Activated CD8-positive, alpha-beta memory T cell treated with anti-CD3 and anti-CD28 coated beads for 48 hours (primary cell): ENCODE data around the gene CLASP2.
"Not testable (repeated sequence)": the region's sequence is repeated elsewhere in the genome, so short reads cannot be mapped to it uniquely, and the experiment has no call there.

Experiments used
- DNase-seq, 3 experiments: peaks; one replicate each; pipeline ENCODE4 v3.0.0-alpha.2; 2020; ENCODE audit warnings: low read depth in 2 of 3, low spot score in 2 of 3

The CLASP2 gene

DNA sequence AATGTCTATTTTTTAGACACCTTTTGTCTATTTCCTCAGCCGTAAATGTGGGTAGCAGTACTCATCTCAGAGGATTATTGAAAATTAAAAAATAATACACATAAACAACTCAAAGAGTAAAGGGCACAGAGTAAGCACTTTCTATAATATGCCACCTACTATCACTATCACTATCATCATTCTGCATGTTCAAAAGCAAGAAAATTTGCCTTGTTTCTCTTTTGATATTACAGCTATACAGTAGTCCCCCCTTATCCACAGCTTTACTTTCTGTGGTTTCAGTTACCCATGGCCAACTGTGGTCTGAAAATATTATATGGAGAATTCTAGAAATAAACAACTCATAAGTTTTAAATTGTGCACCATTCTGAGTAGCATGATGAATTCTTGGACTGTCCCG lies 27.7 kb downstream of the CLASP2 start:
- DNase-seq = no peak

- DNase-seq = no peak
Measured at GRCh38 chr3:33687406-33688010, 30.5 kb downstream of the CLASP2 start.

DNA sequence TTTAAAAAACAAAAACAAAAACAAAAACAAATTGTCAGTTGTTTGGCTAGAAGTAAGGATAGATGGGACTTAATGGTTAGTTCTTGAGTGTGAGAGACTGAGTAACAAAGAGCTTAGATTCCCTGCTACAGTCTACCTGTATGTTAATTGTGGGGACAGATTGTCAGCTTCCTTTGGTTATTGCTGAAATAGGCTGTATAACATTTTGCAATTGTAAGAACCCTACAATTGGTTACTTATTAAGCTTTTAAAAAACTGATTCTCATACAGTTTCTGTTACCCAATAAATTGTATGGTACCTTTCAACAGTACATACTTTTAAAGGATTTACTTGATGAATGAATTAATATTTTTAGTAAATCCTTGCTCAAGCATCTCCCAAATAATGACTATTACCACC lies 35.3 kb downstream of the CLASP2 start:
- DNase-seq = no peak

GRCh38 chr3:33681667-33682066 lies 36.4 kb downstream of the CLASP2 start:
- no peak for DNase-seq

- DNase-seq = no peak
Measured at GRCh38 chr3:33678073-33678472, 40.0 kb downstream of the CLASP2 start.

GRCh38 chr3:33673436-33673835 lies 44.6 kb downstream of the CLASP2 start:
- not testable (repeated sequence) for DNase-seq

DNA sequence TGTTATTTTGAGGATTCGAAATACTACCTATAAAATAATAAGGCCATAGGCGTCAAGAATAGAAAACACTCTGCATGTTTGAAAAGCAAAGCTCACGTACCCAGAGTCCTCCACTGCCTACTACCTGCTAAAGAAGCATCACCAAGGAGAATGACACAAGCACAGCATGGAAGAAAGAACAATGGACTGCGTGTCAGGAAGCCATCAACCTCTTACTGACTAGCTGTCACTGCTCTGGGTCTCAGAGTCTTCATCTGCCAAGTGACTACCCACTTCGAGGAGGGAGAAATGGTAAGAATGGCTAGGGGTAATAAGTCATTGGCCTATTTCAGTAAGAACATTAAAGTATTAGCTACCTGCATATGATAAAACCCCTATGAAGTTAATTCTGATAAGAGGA lies 49.4 kb downstream of the CLASP2 start:
- DNase-seq = no peak

GRCh38 chr3:33665294-33665693 lies 52.8 kb downstream of the CLASP2 start:
- no peak for DNase-seq

DNA sequence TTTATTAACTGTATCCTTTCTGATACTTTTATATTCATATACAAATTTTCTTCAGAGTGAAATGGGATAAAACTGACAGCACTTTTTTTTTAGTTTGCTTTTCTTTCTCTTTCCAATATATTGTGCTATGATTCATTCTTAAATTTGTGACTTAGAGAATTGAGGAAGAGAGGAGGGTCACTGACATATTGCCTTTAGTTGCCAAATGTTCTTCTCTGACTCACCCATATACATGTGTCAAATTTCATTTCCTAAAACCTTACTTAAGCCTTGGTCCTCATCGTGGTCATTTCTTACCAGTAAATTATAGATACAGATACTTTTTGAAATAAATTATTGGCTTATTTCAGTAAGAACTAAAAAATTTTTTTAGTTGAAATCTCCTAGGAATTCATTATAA lies 53.9 kb downstream of the CLASP2 start:
- DNase-seq = no peak

DNA sequence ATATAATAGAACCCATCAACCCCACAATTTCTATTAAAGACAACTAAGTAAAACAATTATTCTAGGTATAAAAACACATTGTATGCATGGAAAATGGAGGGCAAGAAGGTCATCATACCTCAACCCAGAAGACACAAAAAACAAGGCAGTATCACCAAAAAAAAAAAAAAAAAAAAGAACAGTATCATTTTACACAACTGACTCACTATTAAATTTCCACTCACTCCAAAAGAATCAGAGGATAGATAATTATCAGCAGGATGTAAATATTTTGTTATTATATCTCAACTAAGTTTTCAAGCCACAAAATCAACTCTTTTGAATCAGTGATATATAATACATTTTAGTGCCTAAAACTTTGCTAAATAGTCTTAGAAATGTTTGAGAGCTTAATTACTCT lies 55.0 kb downstream of the CLASP2 start:
- DNase-seq = no peak

DNA sequence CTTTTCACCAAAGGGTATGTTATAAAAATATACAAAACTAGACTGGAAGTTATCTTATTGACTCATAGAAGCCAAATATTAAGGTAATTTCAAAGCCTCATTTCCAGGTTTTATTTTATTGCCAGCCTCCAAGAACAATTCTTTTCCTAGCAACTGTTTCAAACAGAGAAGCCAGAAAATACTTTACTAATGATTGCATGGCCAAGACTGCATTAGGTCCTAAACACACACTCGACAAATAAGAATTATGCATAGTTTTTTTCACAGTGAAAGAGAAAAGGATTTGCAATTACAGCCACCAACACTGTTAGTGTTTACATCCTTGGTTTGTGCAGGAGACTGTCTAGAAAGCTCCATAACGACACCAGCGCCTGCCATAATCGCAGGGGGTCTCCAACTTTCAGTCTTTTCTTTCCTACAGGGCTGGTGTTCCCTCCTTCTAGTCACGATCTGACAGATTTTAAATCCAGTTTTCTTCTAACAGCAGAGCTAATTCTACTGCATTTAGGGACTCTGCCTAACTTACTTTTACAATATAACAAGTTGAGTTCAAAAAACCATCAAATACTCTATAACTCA lies 58.1 kb downstream of the CLASP2 start:
- no peak for DNase-seq

GRCh38 chr3:33658991-33659848 lies 58.8 kb downstream of the CLASP2 start:
- no peak for DNase-seq

GRCh38 chr3:33658621-33658990 lies 59.4 kb downstream of the CLASP2 start:
- DNase-seq = no peak

- DNase-seq = no peak
Measured at GRCh38 chr3:33658039-33658438, 60.0 kb downstream of the CLASP2 start.

DNA sequence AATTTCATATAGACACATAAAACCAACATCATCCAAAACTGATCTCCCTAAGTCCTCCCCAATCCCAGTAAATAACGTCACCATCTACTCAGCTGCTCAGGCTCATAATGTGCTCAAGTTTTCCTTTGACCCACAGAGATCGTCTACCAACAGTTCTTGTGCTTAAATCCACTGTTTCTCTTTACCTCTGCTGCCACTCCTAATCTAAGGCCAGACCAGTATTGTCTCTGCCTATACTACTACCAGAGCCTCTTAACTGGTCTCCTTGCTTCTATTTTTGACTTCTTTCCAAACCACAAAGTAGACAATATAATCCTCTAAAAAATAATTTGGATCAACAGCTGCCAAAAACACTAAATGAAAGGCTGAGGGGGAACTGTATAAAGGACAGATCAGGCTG lies 65.3 kb downstream of the CLASP2 start:
- no peak for DNase-seq

DNA sequence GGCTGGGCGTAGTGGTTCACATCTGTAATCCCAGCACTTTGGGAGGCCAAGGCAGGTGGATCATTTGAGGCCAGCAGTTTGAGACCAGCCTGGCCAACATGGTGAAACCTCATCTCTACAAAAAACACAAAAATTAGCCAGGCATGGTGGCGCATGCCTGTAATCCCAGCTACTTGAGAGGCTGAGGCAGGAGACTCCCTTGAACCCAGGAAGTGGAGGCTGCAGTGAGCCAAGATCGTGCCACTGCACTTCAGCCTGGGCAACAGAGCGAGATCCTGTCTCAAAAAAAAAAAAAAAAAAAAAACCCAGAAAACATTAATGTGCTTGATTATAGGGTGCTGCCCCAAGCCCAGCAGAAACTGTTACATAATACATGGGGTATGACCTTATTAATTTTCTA lies 67.0 kb downstream of the CLASP2 start:
- not testable (repeated sequence) for DNase-seq

GRCh38 chr3:33650495-33650894 lies 67.6 kb downstream of the CLASP2 start:
- DNase-seq = no peak

DNA sequence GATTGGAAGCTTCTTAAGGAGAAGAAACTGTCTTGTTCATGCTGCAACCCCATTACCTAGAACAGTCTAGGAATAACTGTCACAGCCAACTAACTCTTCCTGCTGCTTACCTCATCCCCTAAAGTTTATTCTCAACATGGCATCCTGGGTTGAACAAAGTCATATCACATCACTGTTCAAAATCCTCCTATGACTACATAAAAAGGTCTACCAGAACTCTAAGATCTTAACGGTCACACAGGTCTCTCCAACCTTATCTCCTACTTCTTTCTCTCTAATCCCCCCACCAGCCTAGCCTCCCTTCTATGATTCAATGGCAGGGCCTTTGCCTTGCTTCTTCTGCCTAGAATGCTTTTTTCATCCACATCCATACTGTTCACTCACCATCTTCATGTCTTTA lies 69.3 kb downstream of the CLASP2 start:
- DNase-seq = no peak

DNA sequence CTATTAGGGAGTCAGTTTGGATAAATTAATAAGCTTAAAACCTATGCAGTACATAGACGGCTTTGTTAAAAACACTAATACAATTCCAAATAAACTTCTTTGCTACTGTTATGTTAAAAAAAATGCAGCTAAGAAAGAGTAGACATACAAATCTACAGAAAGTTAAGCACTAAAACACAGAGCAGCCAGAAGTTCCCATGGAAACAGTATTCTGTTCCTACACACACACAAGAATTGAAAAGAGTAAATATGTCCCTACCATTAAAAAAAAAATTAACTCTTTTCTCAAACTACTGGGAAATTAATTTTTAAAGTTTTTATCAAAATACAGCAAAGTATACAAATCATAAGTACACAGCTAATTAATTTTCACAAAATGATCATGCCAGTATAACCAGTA lies 71.6 kb downstream of the CLASP2 start:
- DNase-seq = no peak

DNA sequence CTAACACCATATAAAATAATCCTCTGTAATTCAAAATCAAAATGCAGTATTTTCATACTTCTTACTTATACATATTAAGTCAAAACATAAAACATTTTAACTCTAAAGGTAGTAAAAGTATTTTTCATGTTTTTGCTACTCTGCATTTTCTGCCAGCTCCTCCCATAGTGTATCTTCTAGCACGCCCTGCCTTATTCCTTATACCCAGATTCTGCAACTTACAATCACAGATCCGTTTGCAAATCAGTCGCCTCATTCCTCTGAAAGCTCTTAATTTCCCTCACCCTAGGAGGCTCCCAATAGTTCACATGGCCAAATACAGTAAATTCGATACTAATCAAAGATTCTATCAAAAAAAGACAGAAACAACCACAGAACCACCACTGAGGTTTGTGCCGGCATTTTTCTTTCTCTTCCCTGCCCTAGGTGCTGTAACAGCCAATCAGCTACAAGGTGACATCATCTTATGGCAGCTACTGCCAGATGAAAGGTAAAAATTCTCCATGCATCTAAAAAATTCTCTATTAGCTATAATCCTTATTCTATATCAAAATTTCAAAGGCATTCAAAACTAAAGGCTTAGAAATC lies 72.9 kb downstream of the CLASP2 start:
- DNase-seq = no peak

DNA sequence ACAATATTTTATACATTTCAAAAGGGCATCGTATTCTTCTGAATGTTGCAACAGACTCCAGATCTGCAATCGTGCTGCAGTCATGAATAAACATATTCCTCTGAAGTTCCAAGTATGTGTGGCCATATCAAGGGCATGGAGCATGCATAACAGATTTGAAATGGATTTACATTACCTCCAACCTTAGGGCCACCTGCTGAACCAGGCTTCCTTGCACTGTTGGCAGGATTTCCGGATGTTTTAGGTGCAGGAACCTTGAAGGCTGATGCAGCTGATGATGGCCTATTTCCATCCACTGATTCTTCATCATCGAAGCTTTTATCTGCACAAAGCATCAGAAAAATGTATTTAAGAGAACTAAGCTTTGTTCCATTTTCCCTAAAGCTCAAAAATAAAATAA lies 73.5 kb downstream of the CLASP2 start:
- no peak for DNase-seq

GRCh38 chr3:33642806-33643205 lies 75.2 kb downstream of the CLASP2 start:
- no peak for DNase-seq
